ENCODE results near the gene ST7.

DNA sequence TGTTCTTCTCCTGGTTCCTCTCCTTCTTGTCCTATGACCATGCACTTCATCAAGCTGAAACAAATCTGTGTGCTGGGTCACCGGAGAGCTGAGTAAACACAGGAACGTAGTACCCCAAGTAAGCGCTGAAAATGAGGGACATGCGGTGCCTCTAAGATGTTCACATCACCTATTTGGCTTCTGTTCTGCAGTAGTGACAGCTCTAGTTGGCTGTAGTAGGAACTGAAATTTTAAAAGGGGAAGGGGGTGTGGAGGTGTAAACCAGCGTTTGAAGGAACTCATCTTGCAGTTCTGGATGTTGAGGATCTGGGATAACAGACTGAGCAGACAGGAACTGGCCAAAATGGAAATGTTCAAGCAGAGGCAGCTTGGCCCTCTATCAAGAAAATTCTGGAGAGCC lies 284.3 kb downstream of the ST7 start:
- TF ChIP-seq POLR2A (IDR thresholded peaks at IDR 0.05; ENCODE audit: control extremely low read depth in 1 of 2, low read depth in 2 of 2, low read length in 2 of 2), result no peak
- TF ChIP-seq EP300 (IDR thresholded peaks at IDR 0.05; ENCODE audit: borderline replicate concordance in 1 of 2, low read depth in 2 of 2, low read length in 2 of 2), result no peak
- no peak for TF ChIP-seq TAF7 (optimal IDR thresholded peaks at IDR 0.05; ENCODE audit: borderline replicate concordance, low read depth, low read length)
- TF ChIP-seq, protein P1, sequence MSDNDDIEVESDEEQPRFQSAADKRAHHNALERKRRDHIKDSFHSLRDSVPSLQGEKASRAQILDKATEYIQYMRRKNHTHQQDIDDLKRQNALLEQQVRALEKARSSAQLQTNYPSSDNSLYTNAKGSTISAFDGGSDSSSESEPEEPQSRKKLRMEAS (IDR thresholded peaks at IDR 0.05), result no peak
- no peak for TF ChIP-seq HDAC2 (IDR thresholded peaks at IDR 0.05; ENCODE audit: borderline replicate concordance in 1 of 2, low read depth in 2 of 2, low read length in 2 of 2)
- no peak for TF ChIP-seq CEBPB (IDR thresholded peaks at IDR 0.05; ENCODE audit: low read depth, low read length)
- TF ChIP-seq TAF1 (IDR thresholded peaks at IDR 0.05; ENCODE audit: low read depth, low read length), result no peak
- no peak for TF ChIP-seq POLR2AphosphoS5 (IDR thresholded peaks at IDR 0.05; ENCODE audit: low read depth, low read length)

Data from H1 (cell line).